Heart right ventricle (tissue), 16 donors: Measurements from ENCODE around the gene CA4. TPM values are rescaled to one million over a fixed set of nuclear protein-coding genes. Genes with fewer than 3 reads are reported as not detected.
A peak's percentile ranks its signal among the peaks of the same experiment; 100 is the strongest.

Experiments
- ATAC-seq, 8 donors: fragments of 200-7000 bp; cut with Tn5 transposase; one replicate each; pipeline ENCODE4 v1.9.1; 2020; ENCODE audit warnings: mild to moderate bottlenecking in 8 of 8, moderate library complexity in 8 of 8, moderate number of reproducible peaks in 1 of 8
- DNase-seq, 2 donors: peaks; one replicate each; pipeline ENCODE4 v3.0.0-alpha.2; 2020
- H3K27ac ChIP-seq, 10 donors: fragments of 200-600 bp; sonication (generic) in 2 of 10; one replicate each; pipeline versions ENCODE4 v1.5.0 to v1.8.0; 2020 to 2022; ENCODE audit warnings: mild to moderate bottlenecking in 3 of 10
- H3K27me3 ChIP-seq, 7 donors: fragments of 200-600 bp; one replicate each; pipeline ENCODE4 v1.8.0; 2021 to 2022; ENCODE audit warnings: mild to moderate bottlenecking in 2 of 7
- H3K36me3 ChIP-seq, 9 donors: fragments of 200-600 bp; sonication (generic) in 1 of 9; one replicate each; pipeline versions ENCODE4 v1.5.0 to v1.8.0; 2020 to 2022; ENCODE audit warnings: mild to moderate bottlenecking in 2 of 9
- H3K4me1 ChIP-seq, 9 donors: fragments of 200-600 bp; sonication (generic) in 1 of 9; one replicate each; pipeline versions ENCODE4 v1.5.0 to v1.8.0; 2020 to 2022; ENCODE audit warnings: mild to moderate bottlenecking in 4 of 9
- H3K4me3 ChIP-seq, 10 donors: fragments of 200-600 bp; sonication (generic) in 2 of 10; one replicate each; pipeline versions ENCODE4 v1.5.0 to v1.8.0; 2020 to 2022; ENCODE audit warnings: mild to moderate bottlenecking in 7 of 10, moderate library complexity in 2 of 10
- H3K9me3 ChIP-seq, 11 donors: fragments of 200-600 bp in 10 of 11; sonication (generic) in 2 of 11; one replicate each; pipeline versions ENCODE4 v1.5.0 to v1.8.0; 2013 to 2022; ENCODE audit warnings: mild to moderate bottlenecking in 2 of 11, control low read depth in 1 of 11, moderate library complexity in 1 of 11
- WGBS, 2 donors: extraction: QIAGEN DNeasy Blood & Tissue Kit; methylation state at CpG; one replicate each; pipeline ENCODE4 v1.1.7; 2013; ENCODE audit warnings: inconsistent platforms in 1 of 2; 5-methylcytosine and 5-hydroxymethylcytosine counted together
- intact Hi-C, 10 donors: fragments of 100-400 bp; cut with DNase I; formaldehyde crosslinking; loops; one replicate each; pipeline versions ENCODE4 v1.11.1 to v1.14.2; 2022
- polyA plus RNA-seq, 2 donors: library from polyadenylated mRNA; stranded (reverse); fragments of 200-250 nt; gene quantifications; one replicate each; pipeline ENCODE4 v1.2.3, GENCODE V29; 2013
- total RNA-seq, 10 donors: library from RNA; stranded (reverse); fragmentation: NEBNext Ultra II Directional in 3 of 10; extraction: Animal tissue kit (Norgen Biotek cat#: 25700) in 3 of 10; gene quantifications; one replicate each; pipeline versions ENCODE4 v1.2.1 to v1.2.4, GENCODE V29; 2021 to 2023
- TF ChIP-seq, protein P1 (sequence below), 9 donors: fragments of 200-600 bp; sonication (generic) in 2 of 9; IDR thresholded peaks; one replicate each; pipeline versions ENCODE4 v1.5.0 to v1.8.0; 2021 to 2022; ENCODE audit warnings: antibody characterized with exemption in 9 of 9, mild to moderate bottlenecking in 5 of 9, moderate library complexity in 1 of 9
- donor health status: Arrhythmogenic right ventricular cardiomyopathy.
- donor health status: ischemic (EF 13 %, LVEDD 7.1; RV severe dilation, severe dysfunction).
- donor health status: healthy with polysubstance abuse.
- donor health status: DM: no; HTN: yes; CAD: no.
- donor health status: DM: no; HTN: no; CAD: no.
- donor health status: ischemic (EF 25% LVEDD 6.9; RV normal size, moderate dysfunction).
- donor health status: ischemic (EF 25% LVEDD 5.7; RV mildly dilated, moderate dysfunction).
- donor health status: healthy.
- donor health status: DM: yes; HTN: yes; CAD: no.
- donor health status: Ischemic cardiomyopathy.
- donor health status: ischemic (EF 35%, LVEDD 5.7; RV mildly dilated, moderate dysfunction).
- donor health status: nonischemic (EF 11% LVEDD 7.7; RV severe dilation, severe dysfunction).
- donor health status: DM: yes; HTN: yes; CAD: no.
- donor health status: PGD.
- donor health status: ischemic (EF 29% LVEDD 5.4; RV normal size, mild dysfunction).
- donor health status: nonischemic (EF 23%, LVEDD 6.1; RV moderate dilation, normal function).

CA4 gene
- total and polyA plus RNA-seq, 12 donors, result 5.7 to 57.8 (median 16.2) TPM

DNA sequence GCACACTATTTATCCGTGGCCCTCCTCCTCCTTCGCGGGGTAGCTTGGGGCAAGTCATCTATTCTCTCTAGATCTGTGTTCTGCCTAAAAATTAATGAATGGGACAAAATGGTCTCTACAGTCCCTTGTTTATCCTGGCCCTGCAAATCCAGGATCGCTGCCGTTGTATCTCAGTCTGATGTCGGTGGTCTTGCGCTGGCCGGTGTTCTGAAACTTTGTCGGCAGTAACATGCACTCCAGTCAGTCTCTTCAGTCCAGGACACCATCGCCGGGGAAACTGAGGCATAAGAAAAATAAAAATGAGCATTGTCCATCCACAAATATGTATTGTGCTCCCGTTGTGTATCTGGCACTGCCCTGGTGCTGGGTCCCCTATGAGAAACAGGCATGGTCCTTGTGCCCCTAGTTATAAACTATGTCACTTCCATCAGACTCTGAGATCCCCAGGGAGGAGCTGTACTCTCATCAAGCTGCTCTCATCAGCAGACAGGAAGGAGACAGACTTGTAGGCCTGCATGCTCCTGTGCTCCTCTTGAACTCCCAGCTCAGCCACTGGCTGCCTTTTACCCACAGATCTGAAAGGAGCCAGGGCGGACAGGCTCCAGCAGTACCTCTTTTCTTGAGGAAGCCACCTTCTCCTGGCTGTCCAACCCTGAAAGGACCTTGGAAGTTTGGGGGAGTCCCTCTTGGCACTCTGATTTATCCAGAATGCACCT is 13.7 kb upstream of the CA4 start:
- H3K36me3 ChIP-seq, result peaks cover 0 to 16% (median 0%) of the 10 kb centered on the region in 9 donors
- peaks cover 0 to 48% (median 31%) of the 10 kb centered on the region in 9 donors for H3K4me1 ChIP-seq
- DNase-seq (no peak), ATAC-seq (no peak)
- H3K27me3 ChIP-seq, result peaks cover 23 to 44% (median 36%) of the 10 kb centered on the region in 7 donors
- 68 to 71% methylated on average over 13 of the region's 13 CpGs for WGBS, 2 donors
- peak overlapping the region in 3 of 10 donors; percentile 88 to 95 (median 95) for H3K27ac ChIP-seq
- H3K4me3 ChIP-seq, result peak overlapping the region in 7 of 10 donors; percentile 65 to 87 (median 74)
- no peaks in the 10 kb centered on the region for H3K9me3 ChIP-seq
- intact Hi-C loops, result no loop called here
- TF ChIP-seq, protein P1, sequence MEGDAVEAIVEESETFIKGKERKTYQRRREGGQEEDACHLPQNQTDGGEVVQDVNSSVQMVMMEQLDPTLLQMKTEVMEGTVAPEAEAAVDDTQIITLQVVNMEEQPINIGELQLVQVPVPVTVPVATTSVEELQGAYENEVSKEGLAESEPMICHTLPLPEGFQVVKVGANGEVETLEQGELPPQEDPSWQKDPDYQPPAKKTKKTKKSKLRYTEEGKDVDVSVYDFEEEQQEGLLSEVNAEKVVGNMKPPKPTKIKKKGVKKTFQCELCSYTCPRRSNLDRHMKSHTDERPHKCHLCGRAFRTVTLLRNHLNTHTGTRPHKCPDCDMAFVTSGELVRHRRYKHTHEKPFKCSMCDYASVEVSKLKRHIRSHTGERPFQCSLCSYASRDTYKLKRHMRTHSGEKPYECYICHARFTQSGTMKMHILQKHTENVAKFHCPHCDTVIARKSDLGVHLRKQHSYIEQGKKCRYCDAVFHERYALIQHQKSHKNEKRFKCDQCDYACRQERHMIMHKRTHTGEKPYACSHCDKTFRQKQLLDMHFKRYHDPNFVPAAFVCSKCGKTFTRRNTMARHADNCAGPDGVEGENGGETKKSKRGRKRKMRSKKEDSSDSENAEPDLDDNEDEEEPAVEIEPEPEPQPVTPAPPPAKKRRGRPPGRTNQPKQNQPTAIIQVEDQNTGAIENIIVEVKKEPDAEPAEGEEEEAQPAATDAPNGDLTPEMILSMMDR (IDR thresholded peaks at IDR 0.05), result no peak

DNA sequence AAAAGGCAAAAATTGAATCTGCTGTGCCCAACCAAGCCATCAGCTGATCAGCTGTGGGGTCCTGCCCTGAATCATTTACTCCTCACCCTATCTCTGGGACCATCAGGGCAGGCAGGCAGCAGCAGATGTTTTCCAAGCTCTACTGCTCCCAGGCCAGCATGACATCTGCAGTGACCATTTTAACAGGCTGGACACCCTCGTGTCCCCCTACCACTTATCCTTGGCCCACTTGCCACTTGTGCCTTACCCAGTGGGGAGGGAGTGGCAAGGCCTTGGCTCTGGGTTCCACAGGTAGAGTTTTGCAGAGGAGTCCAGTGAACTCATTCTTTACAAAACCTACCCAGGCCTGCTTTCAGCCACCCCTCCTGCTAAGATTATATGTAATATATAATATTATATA is 12.0 kb upstream of the CA4 start:
- Histone ChIP-seq H3K4me3 (no peak overlapping the region), H3K36me3 (peaks cover 0 to 10% (median 0%) of the 10 kb centered on the region in 9 donors), H3K27ac (no peak overlapping the region), H3K9me3 (no peaks in the 10 kb centered on the region), H3K4me1 (peaks cover 0 to 64% (median 47%) of the 10 kb centered on the region in 9 donors), H3K27me3 (peaks cover 30 to 56% (median 44%) of the 10 kb centered on the region in 7 donors)
- intact Hi-C loops, result no loop called here
- TF ChIP-seq, protein P1 (IDR thresholded peaks at IDR 0.05), result no peak
- no peak for ATAC-seq
- no peak for DNase-seq
- 55 to 56% methylated on average over 1 of the region's 1 CpG for WGBS, 2 donors

DNA sequence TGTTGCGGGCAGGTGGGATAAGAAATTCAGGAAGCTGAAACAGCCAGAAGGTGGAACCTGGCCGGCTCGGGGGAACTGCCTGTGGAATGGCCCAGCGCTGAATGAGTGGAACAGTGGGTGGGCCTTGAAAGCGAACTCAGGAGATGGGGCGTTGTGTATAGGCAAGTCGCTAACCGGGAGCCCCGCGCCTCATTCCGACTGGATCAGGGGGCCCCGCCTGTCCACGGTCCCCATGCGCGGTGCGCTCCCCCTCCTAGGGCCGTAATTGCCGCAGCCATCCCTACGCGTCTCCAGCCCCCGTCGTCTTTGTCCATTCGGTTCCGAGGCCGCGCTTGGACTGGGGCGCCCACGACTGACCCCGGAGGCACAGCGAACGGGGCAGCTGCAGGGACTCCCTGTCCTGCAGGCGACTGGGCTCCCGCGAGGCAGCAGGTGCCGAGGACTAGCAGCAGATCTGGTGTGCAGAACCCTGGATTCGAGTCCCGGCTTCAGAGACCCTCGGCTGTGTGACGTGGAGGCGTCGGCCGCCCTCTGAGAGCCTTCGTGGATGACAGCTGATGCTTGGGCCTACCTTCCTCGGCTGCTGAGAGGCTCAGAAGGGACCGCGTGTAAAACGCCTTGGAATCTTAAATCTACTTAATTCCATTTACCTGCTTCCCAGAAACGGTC is 10.9 kb upstream of the CA4 start:
- peaks cover 30 to 56% (median 44%) of the 10 kb centered on the region in 7 donors for H3K27me3 ChIP-seq
- H3K4me1 ChIP-seq, result peaks cover 0 to 69% (median 52%) of the 10 kb centered on the region in 9 donors
- H3K36me3 ChIP-seq, result no peaks in the 10 kb centered on the region
- no peak for ATAC-seq
- no peak for DNase-seq
- H3K27ac ChIP-seq, result no peak overlapping the region
- intact Hi-C loops, result no loop called here
- 16 to 19% methylated on average over 48 of the region's 48 CpGs for WGBS, 2 donors
- peak overlapping the region in 1 of 10 donors; percentile 35 for H3K4me3 ChIP-seq
- TF ChIP-seq, protein P1 (IDR thresholded peaks at IDR 0.05), result no peak
- H3K9me3 ChIP-seq, result no peaks in the 10 kb centered on the region

GRCh38 chr17:60139438-60140285 is 10.1 kb upstream of the CA4 start:
- Histone ChIP-seq H3K4me1 (peaks cover 0 to 68% (median 51%) of the 10 kb centered on the region in 9 donors), H3K4me3 (peak overlapping the region in 7 of 10 donors; percentile 24 to 35 (median 26)), H3K27ac (no peak overlapping the region), H3K9me3 (no peaks in the 10 kb centered on the region), H3K36me3 (no peaks in the 10 kb centered on the region), H3K27me3 (peaks cover 30 to 62% (median 49%) of the 10 kb centered on the region in 7 donors)
- DNase-seq (peak; percentile 71 to 81), ATAC-seq (peak; percentile 31 to 60 (median 50))
- intact Hi-C loops, result loop anchor here in 3 of 10 donors (10.0 kb wide), 1 partner anchor 295 kb away; no protein-coding TSS in a partner anchor
- TF ChIP-seq, protein P1 (IDR thresholded peaks at IDR 0.05), result peak in 8 of 9 donors; percentile 20 to 80 (median 66)
- WGBS, 2 donors, result 5 to 9% methylated on average over 66 of the region's 66 CpGs
